Upper lobe of left lung (tissue), 6 donors: ENCODE measurements around the gene RCCD1. TPM values are rescaled to one million over a fixed set of nuclear protein-coding genes. Genes with fewer than 3 reads are reported as not detected.

Source experiments
- ATAC-seq, 2 donors: fragments of 200-7000 bp; cut with Tn5 transposase; one replicate each; pipeline ENCODE4 v1.9.1; 2022; ENCODE audit warnings: mild to moderate bottlenecking in 2 of 2, moderate library complexity in 2 of 2; ENCODE audit not compliant: low FRiP score in 2 of 2
- DNase-seq, 2 donors: peaks; one replicate each; pipeline ENCODE4 v3.0.0-alpha.2; 2019 to 2020
- H3K27ac ChIP-seq, 4 donors: fragments of 200-600 bp; sonication (generic); one replicate each; pipeline ENCODE4 v1.5.1; 2016 to 2019
- H3K27me3 ChIP-seq, 4 donors: fragments of 200-600 bp; sonication (generic); one replicate each; pipeline ENCODE4 v1.5.1; 2017 to 2019
- H3K36me3 ChIP-seq, 4 donors: fragments of 200-600 bp; sonication (generic); one replicate each; pipeline ENCODE4 v1.5.1; 2016 to 2019
- H3K4me1 ChIP-seq, 4 donors: fragments of 200-600 bp; sonication (generic); one replicate each; pipeline ENCODE4 v1.5.1; 2018 to 2019
- H3K4me3 ChIP-seq, 4 donors: fragments of 200-600 bp; sonication (generic); one replicate each; pipeline ENCODE4 v1.5.1; 2017 to 2019; ENCODE audit warnings: mild to moderate bottlenecking in 2 of 4, moderate library complexity in 1 of 4
- H3K9me3 ChIP-seq, 4 donors: fragments of 200-600 bp; sonication (generic); one replicate each; pipeline ENCODE4 v1.5.1; 2018 to 2019
- CTCF ChIP-seq, 6 experiments: fragments of 450-650 bp in 4 of 6; fragments of 200-600 bp in 2 of 6; sonication (generic) in 2 of 6; IDR thresholded peaks; one replicate each; pipeline ENCODE4 v1.5.1; 2016 to 2019; ENCODE audit warnings: antibody characterized with exemption in 6 of 6
- EP300 ChIP-seq, 4 donors: sonication (generic); formaldehyde crosslinking; IDR thresholded peaks; one replicate each; pipeline ENCODE4 v1.5.1; 2017; ENCODE audit warnings: antibody characterized with exemption in 4 of 4, control low read depth in 2 of 4
- POLR2A ChIP-seq, 4 donors: fragments of 450-650 bp; IDR thresholded peaks; one replicate each; pipeline ENCODE4 v1.5.1; 2016 to 2017; ENCODE audit warnings: antibody characterized with exemption in 4 of 4, mild to moderate bottlenecking in 2 of 4
- POLR2AphosphoS5 ChIP-seq, 2 donors: sonication (generic); formaldehyde crosslinking; IDR thresholded peaks; one replicate each; pipeline ENCODE4 v1.5.1; 2017; ENCODE audit warnings: antibody characterized with exemption in 2 of 2
- WGBS, 2 donors: methylation state at CpG; one replicate each; pipeline ENCODE4 v1.1.5; 2017 to 2018; 5-methylcytosine and 5-hydroxymethylcytosine counted together
- total RNA-seq, 6 donors: library from RNA; depleted of rRNA in 4 of 6; stranded (reverse); fragments of >200 nt in 4 of 6; gene quantifications; one replicate each; pipeline versions ENCODE4 v1.1.0 to v1.2.1, GENCODE V29; 2016 to 2021
- donor health status: DM: no; HTN: no; CAD: no; lungs with moderate emphysema.
- donor health status: DM: no; HTN: yes; CAD: no; lungs with severe emphysema.

Gene RCCD1
- total RNA-seq, 6 donors from 2014 or later = 3.8 to 21.0 (median 9.4) TPM

DNA sequence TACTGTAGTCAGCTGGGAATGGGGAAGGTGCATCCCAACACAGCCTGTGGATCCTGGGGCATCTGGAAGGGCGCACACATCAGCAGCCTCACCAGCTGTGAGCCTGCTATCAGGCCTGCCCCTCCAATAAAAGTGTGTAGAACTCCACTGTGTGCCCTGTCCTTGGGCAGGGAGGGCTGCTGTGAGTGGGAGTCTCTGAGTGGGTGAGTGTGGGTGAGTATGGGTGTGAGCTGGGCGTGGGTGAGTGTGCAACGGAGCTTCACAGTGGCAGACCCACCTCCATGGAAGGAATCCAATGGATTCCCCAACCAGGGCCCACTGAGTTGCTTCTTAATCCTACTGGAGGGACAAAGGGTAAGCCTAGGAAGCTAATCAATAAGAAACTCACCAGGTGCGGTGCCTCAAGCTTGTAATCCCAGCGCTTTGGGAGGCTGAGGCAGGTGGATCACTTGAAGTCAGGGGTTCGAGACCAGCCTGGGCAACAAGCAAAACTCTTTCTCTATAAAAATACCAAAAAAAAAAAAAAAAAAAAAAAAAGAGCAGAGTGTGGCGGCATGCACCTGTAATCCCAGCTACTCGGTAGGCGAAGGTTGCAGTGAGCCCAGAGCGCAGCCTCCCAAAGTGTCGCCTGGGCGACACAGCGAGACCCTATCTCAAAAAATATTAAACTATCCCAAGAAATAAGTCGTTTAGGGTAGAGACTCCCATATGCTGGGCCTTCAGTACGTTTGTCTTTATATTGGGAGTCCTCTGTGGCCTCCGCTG is 555 bp upstream of the RCCD1 start:
- 77 to 81% methylated on average over 14 to 15 of the region's 16 CpGs for WGBS, 2 donors
- no peak for ATAC-seq
- H3K27me3 ChIP-seq = no peaks in the 10 kb centered on the region
- peaks cover 23 to 35% (median 25%) of the 10 kb centered on the region in 4 donors for H3K4me1 ChIP-seq
- peak overlapping the region in 3 of 4 donors; percentile 55 to 85 (median 64) for H3K4me3 ChIP-seq
- H3K27ac ChIP-seq = peak overlapping the region in 3 of 4 donors; percentile 76 to 95 (median 85)
- no peaks in the 10 kb centered on the region for H3K9me3 ChIP-seq
- peaks cover 12 to 48% (median 41%) of the 10 kb centered on the region in 4 donors for H3K36me3 ChIP-seq
- DNase-seq = no peak
- TF ChIP-seq EP300 (IDR thresholded peaks at IDR 0.05) (no peak), POLR2AphosphoS5 (IDR thresholded peaks at IDR 0.05) (no peak), POLR2A (IDR thresholded peaks at IDR 0.05) (no peak), CTCF (IDR thresholded peaks at IDR 0.05) (no peak)

GRCh38 chr15:90955624-90956273 is 1.1 kb downstream of the RCCD1 start:
- Histone ChIP-seq H3K36me3 (peaks cover 1 to 41% (median 26%) of the 10 kb centered on the region in 4 donors), H3K27me3 (no peaks in the 10 kb centered on the region), H3K9me3 (no peaks in the 10 kb centered on the region), H3K4me1 (peaks cover 23 to 35% (median 25%) of the 10 kb centered on the region in 4 donors), H3K4me3 (peak overlapping the region in 3 of 4 donors; percentile 55 to 85 (median 64)), H3K27ac (peak overlapping the region in 1 of 4 donors; percentile 49)
- ATAC-seq = no peak
- no peak for DNase-seq
- TF ChIP-seq EP300 (IDR thresholded peaks at IDR 0.05) = no peak
- no peak for TF ChIP-seq POLR2A (IDR thresholded peaks at IDR 0.05)
- TF ChIP-seq POLR2AphosphoS5 (IDR thresholded peaks at IDR 0.05) = no peak
- no peak for TF ChIP-seq CTCF (IDR thresholded peaks at IDR 0.05)
- WGBS, 2 donors = 70 to 72% methylated on average over 20 of the region's 20 CpGs

- DNase-seq (peak; percentile 80 to 97), ATAC-seq (peak; percentile 30 to 77)
- Histone ChIP-seq H3K4me3 (peak overlapping the region; percentile 40 to 69 (median 56)), H3K27ac (peak overlapping the region in 2 of 4 donors; percentile 43 to 49), H3K27me3 (no peaks in the 10 kb centered on the region), H3K4me1 (peaks cover 23 to 35% (median 25%) of the 10 kb centered on the region in 4 donors), H3K9me3 (no peaks in the 10 kb centered on the region), H3K36me3 (peaks cover 0 to 41% (median 27%) of the 10 kb centered on the region in 4 donors)
- 13 to 28% methylated on average over 23 to 44 of the region's 56 CpGs for WGBS, 2 donors
- no peak for TF ChIP-seq POLR2A (IDR thresholded peaks at IDR 0.05)
- peak; percentile 89 to 98 (median 92) for TF ChIP-seq CTCF (IDR thresholded peaks at IDR 0.05)
- peak in 1 of 2 donors; percentile 5 for TF ChIP-seq POLR2AphosphoS5 (IDR thresholded peaks at IDR 0.05)
- TF ChIP-seq EP300 (IDR thresholded peaks at IDR 0.05) = no peak
Measured at GRCh38 chr15:90956274-90957030, 1.8 kb downstream of the RCCD1 start.

- Histone ChIP-seq H3K4me1 (peaks cover 23 to 35% (median 25%) of the 10 kb centered on the region in 4 donors), H3K4me3 (peak overlapping the region; percentile 40 to 69 (median 56)), H3K27me3 (no peaks in the 10 kb centered on the region), H3K27ac (peak overlapping the region in 2 of 4 donors; percentile 43 to 49), H3K36me3 (peaks cover 0 to 41% (median 27%) of the 10 kb centered on the region in 4 donors), H3K9me3 (no peaks in the 10 kb centered on the region)
- TF ChIP-seq CTCF (IDR thresholded peaks at IDR 0.05) (no peak), POLR2AphosphoS5 (IDR thresholded peaks at IDR 0.05) (no peak), EP300 (IDR thresholded peaks at IDR 0.05) (no peak), POLR2A (IDR thresholded peaks at IDR 0.05) (no peak)
- 38 to 47% methylated on average over 21 to 43 of the region's 63 CpGs for WGBS, 2 donors
- DNase-seq (peak in 1 of 2 donors; percentile 90), ATAC-seq (peak in 1 of 2 donors; percentile 22)
Measured at GRCh38 chr15:90957031-90957790, 2.5 kb downstream of the RCCD1 start.
